ENCODE data around the gene SLC2A6.

Gene SLC2A6
- total RNA-seq = 1.9 to 3.9 (median 2.5) reads per million in 4 donors

DNA sequence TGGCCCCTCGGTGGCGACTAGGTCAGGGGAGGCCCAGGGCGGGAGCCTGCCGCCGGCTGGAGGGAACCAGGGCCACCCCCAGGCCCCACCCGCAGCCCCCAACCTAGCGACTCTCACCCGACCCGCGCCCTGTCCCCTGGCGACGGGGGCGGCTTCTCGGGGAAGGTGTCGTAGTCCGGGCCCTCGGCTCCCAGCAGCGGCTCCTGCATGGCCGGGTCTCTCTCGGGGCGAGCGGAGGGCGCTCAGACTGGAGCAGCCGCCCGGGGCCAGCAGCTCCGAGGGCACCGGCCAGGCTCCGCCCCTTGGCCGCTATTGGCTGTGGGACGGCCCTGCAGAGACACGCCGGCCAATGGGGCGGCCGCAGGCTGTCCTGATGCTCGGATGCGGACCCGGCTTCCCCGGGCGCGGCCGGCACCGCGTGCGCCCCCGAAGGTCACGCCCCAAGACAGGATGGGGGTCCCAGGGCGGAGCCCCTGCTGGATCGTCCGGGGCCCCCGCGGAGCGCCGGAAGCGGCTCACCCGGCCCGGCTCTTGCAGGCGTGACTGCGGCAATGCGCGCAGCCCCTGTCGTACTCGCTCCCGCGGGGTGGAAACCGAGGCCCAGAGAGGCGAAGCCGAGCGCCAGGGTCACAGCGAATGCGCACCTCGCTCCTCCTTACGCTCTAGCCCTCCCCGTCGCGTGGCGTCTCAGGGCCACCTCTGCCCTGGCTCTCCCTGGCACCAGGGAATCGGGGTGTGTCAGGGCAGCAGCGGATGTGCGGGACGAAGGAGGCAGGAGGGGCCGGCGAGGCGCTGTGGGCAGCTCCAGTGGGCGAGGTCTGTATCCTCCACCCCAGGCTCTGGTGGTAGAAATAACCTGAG is at the start of gene SLC2A6:
SLC2A6 (minus strand) TSS at position 249 of the 861 bp plus-strand sequence; CDS start at position 209, 40 bp downstream.
- DNase-seq = peak; percentile 69 to 80 (median 75)

DNA sequence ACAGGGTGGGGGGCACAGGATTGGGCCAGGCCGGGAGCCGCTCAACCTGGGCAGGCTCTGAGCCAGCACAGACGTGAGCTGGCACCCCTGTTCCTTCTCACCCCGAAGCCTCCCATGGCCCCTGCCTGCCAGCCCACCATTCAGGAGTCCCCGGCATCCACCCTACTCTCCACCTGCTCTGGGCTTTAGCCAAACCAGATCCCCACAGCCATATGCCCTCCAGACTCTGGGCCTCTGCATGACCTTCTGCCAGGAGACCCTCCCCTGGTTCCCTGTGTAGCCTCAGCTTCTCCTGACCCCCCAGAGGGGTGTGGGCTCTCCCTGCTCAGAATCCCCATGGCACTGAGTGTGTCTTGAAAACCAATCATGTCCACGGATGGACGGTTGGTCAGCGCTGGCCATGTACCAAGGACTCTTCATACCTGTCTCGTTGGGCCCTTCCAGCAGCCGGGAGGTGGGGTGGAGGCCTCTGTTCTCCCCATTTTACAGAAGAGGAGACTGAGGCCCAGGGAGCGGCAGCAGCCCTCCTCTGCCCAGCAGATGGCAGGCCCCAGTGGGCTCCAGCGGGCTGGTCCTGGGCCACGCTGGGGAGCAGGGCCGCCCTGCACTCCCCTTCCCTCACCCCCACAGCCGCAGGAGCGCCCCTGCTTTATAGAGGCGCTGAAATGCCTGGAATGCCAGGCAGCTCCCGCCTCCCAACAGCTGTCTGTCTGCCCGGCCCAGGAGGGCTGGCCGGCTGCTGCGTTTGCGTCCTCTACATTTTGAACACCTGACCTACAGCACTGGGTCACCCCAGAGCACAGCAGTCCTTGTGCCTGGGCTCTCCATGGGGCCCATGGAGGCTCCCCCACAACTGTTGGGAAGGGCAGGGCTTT is 49.3 kb upstream of the SLC2A6 start:
- DNase-seq = no peak

DNA sequence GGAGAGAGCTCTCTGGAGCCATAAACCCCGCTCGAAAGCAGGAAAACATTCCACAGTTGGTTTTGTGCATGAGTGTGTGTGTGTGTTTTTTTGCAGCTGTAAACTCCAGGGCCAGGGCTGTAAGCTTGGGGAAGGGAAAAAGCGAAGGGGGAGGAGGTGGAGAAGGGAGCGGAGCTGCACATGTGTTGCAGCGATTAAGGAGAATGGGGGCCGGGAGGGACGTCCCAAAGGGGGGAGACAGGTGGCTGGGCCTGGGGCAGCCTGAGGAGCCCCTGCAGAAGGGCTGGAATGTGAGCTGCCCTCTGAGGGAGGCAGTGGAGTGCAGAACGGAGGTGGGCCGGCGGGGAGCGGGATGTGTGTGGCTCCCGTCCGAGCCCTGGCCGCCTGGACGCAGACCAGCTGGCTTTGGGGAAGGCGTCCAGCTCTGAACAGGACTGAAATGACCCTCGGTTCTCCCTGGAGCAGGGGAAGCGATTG is 48.6 kb upstream of the SLC2A6 start:
- no peak for DNase-seq

- DNase-seq = no peak
Observed at GRCh38 chr9:133526721-133527321, 47.9 kb upstream of the SLC2A6 start.

DNA sequence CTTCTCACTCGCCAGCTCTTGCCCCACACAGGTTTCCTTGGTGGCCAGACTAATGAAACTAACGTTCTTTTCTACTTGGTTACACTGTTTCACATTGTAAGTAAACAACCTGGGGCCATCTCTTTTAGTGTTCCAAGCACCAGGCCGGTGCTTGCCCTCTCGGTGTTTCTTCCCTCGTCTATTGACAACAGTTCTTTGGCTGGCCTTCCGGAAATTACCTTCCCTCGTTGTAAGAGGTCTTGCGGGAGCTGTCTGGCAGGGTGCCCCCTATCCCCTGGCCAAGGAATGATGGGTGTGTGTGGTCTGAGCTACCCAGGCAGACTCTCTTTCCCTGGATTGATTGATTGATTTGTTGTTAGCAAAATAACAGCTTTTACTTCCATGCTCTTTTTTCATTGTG is 46.8 kb upstream of the SLC2A6 start:
- DNase-seq = no peak

DNA sequence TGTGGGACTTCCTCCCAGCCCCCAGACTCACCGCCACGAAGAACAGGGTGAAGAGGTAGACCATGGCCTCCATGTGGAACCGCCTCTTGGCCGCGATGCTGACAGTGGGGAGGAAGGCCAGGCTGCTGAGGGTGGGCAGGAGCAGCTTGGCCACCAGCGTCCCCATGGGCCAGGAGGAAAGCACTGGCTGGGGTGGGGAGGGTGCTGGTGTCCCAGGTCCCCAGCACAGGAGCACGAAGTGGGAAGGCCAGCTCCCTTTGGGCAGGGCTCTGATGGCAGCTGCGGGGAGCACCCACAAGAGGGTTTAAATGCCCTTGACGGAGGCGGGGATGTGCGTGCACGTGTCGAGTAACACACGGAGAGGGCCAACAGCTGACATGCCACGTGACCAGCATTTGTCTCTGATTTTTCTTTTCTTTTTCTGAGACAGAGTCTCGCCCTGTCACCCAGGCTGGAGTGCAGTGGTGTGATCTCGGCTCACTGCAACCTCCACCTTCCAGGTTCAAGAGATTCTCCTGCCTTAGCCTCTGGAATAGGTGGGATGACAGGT is 45.9 kb upstream of the SLC2A6 start, which contains the start of gene MYMK:
MYMK (minus strand) TSS at position 281 of the 550 bp plus-strand sequence; CDS start at position 166, 115 bp downstream.
- DNase-seq = no peak

GRCh38 chr9:133524146-133524545 is 45.2 kb upstream of the SLC2A6 start:
- no peak for DNase-seq

DNA sequence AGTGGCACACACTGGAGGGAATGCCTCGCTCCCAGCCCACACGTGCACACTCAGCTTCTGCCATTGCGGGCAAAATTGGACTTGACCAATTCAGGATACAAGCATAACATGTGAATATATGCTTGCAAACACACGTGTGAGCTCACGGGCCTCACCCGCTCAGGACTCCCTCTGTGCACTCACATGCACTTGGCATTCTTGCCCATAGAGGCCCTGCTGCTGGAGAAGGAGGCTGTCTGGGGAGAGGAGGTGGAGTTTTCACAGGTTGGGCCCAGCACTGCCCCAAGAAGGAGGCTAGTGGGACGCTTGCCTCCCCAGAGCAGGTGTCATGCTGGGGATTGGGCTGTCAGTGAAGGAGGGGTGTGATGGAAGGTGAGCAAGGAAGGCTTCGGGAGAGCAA is 44.2 kb upstream of the SLC2A6 start:
- DNase-seq = no peak

- no peak for DNase-seq
Observed at GRCh38 chr9:133522073-133522910, 43.4 kb upstream of the SLC2A6 start.

- DNase-seq = no peak
Observed at GRCh38 chr9:133521122-133522072, 42.5 kb upstream of the SLC2A6 start.

DNA sequence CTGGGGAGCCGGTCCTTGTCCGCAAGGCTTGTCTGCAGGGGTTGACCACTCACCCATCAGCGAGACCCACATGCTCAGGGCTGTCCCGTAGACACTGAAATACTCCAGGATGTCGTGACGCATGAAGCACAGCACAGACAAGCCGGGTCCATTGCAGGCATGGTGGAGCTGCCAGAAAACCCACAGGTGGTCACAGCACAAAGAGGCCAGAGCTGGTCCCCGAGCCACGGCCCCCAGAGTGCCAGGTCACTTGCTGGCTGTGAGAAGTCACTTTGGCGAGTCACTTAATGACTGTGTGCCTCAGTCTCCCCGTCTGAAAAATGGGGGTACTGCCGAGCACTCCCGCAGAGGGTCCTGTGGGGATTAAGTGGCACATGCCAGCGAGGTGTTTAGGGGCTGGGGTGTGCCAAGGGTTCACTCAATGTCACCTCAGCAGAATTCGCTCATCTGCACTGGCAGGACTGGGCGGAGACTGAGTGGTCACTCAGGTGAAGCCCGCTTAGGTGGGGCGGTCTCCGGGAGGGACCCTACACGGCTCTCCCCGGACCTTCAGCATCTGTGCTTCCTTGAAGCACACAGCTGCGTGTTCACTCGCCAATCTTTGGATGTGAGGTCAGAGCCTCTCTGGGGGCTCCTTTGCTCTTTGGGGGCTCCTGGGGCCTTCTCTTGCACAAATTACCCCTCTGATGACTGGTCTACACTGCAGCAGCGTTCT is 41.4 kb upstream of the SLC2A6 start:
- DNase-seq = no peak

DNA sequence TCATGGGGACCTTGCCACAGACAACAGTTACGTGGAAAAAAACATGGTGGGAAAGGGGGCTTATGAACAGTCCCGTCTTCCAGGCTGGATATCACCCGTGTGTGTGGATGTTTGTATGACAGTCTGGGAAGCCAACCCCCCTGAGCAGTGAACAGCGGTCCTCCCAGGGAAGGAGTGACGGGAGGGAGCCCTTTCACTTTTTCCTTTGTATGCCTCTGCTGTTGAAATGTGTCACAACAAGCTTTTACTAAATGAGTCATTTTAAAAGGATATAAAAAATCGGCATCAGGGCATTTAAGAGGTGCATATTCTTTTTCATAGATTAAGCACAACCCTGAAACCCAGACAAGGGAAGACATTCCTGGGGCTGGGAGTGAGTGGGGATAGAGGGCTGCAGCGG is 40.8 kb upstream of the SLC2A6 start:
- DNase-seq = no peak

GRCh38 chr9:133518706-133519449 is 40.0 kb upstream of the SLC2A6 start:
- DNase-seq = no peak

GRCh38 chr9:133518200-133518599 is 39.3 kb upstream of the SLC2A6 start:
- DNase-seq = no peak

- no peak for DNase-seq
Observed at GRCh38 chr9:133517711-133518110, 38.8 kb upstream of the SLC2A6 start.

DNA sequence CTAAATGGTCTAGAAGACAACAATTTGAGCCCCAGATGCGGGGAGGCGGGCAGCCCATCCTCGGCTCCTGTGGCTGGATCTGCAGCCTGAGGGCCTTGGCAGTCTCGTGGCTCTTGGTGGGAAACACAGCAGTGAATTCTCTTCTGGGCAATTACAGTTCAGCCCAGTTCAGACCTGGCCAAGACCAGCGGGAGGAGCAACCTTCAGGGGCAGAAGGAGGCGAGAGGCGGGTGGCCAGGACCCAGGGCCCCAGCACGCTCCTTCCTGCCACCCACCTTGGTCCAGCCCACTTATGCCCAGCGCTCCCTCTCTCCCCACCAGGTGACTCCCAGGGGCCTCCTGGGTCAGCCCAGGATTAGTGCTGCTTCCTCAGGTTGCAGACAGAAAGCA is 38.1 kb upstream of the SLC2A6 start:
- DNase-seq = no peak

GRCh38 chr9:133516256-133516960 is 37.5 kb upstream of the SLC2A6 start:
- DNase-seq = no peak

GRCh38 chr9:133515615-133516255 is 36.8 kb upstream of the SLC2A6 start:
- DNase-seq = no peak

Data from T-helper 1 cell (primary cell).